Measurements from ENCODE around the gene WWOX. TPM values are rescaled to one million over a fixed set of nuclear protein-coding genes. Genes with fewer than 3 reads are reported as not detected.

WWOX gene
- total and polyA plus RNA-seq, 2 donors (not counting 3 experiments of a cell fraction or from before 2014, with no cell fraction given), result 6.2 to 12.5 TPM

DNA sequence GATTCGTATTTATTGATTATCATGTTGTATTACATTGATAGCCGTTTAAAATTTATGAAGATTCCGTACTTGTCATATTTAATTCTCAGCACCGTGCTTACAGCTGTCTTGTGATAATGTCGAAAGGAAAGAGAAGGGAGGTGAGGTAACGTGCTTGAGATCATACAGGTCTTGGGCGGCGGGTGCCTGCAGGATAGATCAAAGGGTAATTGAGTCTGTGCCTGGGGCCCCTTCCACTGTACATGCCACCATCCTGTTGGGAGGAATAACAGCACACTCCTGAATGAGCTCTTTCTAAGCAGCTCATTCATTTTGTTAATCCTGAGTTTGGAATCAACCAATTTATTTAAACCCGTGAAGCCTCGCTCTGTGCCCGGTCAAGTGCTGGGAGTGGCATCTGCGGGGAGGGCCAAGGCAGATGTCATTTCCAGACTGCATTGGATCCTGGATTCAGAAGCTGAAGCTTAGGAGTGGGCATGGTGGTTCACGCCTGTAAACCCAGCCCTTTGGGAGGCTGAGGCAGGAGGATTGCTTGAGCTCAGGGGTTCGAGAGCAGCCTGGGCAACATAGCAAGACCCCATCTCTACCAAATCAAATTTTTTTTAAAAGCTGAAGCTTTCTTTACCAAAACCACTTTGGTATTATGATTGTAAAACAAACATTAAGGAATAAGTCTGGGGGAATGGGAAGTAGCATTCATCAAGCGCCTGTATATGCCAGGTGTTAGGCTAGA, 25.8 kb downstream of the WWOX start:
- ChIA-PET CTCF (interaction anchor here (0.7 to 3.2 kb wide), 4 partner anchors 18 to 1477 kb away, joined by 3 to 22 read pairs (median 8); no protein-coding TSS in a partner anchor), POLR2A (no interaction called here)
- Histone ChIP-seq H3K27me3 (ENCODE audit: control insufficient read depth in 2 of 2, insufficient read depth in 2 of 2, low read length in 2 of 2) (no peaks in the 10 kb centered on the region), H3K36me3 (ENCODE audit: control insufficient read depth in 2 of 2, extremely low read depth in 1 of 2, insufficient read depth in 2 of 2, low read length in 2 of 2) (no peaks in the 10 kb centered on the region), H3K4me1 (ENCODE audit: control insufficient read depth, extremely low read depth, insufficient read depth, low read length) (no peaks in the 10 kb centered on the region), H3K27ac (ENCODE audit: insufficient read depth, low read depth, low read length) (no peak overlapping the region), H2AFZ (ENCODE audit: low read depth, low read length) (no peak overlapping the region), H3K4me3 (replicated peaks in 1 of 3; ENCODE audit: insufficient read depth in 1 of 3, low read depth in 1 of 3, low read length in 3 of 3) (no peak overlapping the region), H3K79me2 (ENCODE audit: control insufficient read depth, insufficient read depth, low read length) (no peaks in the 10 kb centered on the region), H3K9me1 (replicated peaks; ENCODE audit: control insufficient read depth, extremely low read depth, insufficient read depth, low read length) (no peaks in the 10 kb centered on the region), H4K20me1 (replicated peaks; ENCODE audit: control insufficient read depth, extremely low read depth, insufficient read depth, low read length) (no peaks in the 10 kb centered on the region), H3K9me3 (replicated peaks; ENCODE audit: control insufficient read depth, insufficient read depth, low read length) (no peaks in the 10 kb centered on the region), H3K9ac (replicated peaks; ENCODE audit: extremely low read depth, insufficient read depth, low read length) (no peak overlapping the region), H3K4me2 (ENCODE audit: insufficient read depth, low read length) (no peak overlapping the region)
- no TSS peak for BruUV-seq (replicated peaks)
- TF ChIP-seq POLR2A (IDR thresholded peaks at IDR 0.05; ENCODE audit: low read depth, low read length) (no peak), POLR2AphosphoS5 (IDR thresholded peaks at IDR 0.05; ENCODE audit: insufficient read depth, low read depth, low read length) (no peak), MYC (IDR thresholded peaks at IDR 0.05; ENCODE audit: low read depth, low read length) (no peak), FOS (IDR thresholded peaks at IDR 0.05; ENCODE audit: borderline replicate concordance, insufficient read depth, low read length) (no peak), JUN (IDR thresholded peaks at IDR 0.05; ENCODE audit: borderline replicate concordance, insufficient read depth, insufficient read length, low read depth) (no peak), EZH2 (IDR thresholded peaks at IDR 0.05; ENCODE audit: borderline replicate concordance, low read depth, low read length, severe bottlenecking) (no peak), GATA2 (IDR thresholded peaks at IDR 0.05; ENCODE audit: insufficient read depth, insufficient read length, low read depth, low read length) (no peak)
- TF ChIP-seq, protein P1, sequence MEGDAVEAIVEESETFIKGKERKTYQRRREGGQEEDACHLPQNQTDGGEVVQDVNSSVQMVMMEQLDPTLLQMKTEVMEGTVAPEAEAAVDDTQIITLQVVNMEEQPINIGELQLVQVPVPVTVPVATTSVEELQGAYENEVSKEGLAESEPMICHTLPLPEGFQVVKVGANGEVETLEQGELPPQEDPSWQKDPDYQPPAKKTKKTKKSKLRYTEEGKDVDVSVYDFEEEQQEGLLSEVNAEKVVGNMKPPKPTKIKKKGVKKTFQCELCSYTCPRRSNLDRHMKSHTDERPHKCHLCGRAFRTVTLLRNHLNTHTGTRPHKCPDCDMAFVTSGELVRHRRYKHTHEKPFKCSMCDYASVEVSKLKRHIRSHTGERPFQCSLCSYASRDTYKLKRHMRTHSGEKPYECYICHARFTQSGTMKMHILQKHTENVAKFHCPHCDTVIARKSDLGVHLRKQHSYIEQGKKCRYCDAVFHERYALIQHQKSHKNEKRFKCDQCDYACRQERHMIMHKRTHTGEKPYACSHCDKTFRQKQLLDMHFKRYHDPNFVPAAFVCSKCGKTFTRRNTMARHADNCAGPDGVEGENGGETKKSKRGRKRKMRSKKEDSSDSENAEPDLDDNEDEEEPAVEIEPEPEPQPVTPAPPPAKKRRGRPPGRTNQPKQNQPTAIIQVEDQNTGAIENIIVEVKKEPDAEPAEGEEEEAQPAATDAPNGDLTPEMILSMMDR (IDR thresholded peaks at IDR 0.05; ENCODE audit: extremely low read depth in 1 of 2, insufficient read depth in 1 of 2, low read depth in 1 of 2, low read length in 2 of 2), result no peak
- TF ChIP-seq, protein P2, sequence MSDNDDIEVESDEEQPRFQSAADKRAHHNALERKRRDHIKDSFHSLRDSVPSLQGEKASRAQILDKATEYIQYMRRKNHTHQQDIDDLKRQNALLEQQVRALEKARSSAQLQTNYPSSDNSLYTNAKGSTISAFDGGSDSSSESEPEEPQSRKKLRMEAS (IDR thresholded peaks at IDR 0.05; ENCODE audit: insufficient read depth, insufficient read length), result no peak
- intact Hi-C loops (cut with micrococcal nuclease), result no loop called here
- DNase-seq (ENCODE audit: low read depth, low spot score) (no peak), FAIRE-seq (no peak)
- dilution Hi-C loops (cut with MboI; ENCODE audit: extremely low pct_ligation_motif_present, low sequenced_read_pairs), result no loop called here
